Caco-2 (cell line): Measurements from ENCODE around the gene MRTFA. TPM values are rescaled to one million over a fixed set of nuclear protein-coding genes. Genes with fewer than 3 reads are reported as not detected.

Source experiments
- BruUV-seq: library from RNA; stranded (reverse); fragments of 400-500 nt; replicated peaks from 2 replicates; lab custom pipeline; 2021; lab: Mats Ljungman, UMichigan
- CTCF ChIA-PET: fragments of 300-600 bp; sonication (Branson Sonifier 250); formaldehyde crosslinking; loops from one replicate; lab custom pipeline; 2022; ENCODE audit warnings: antibody characterized with exemption; lab: Charles Lee
- POLR2A ChIA-PET: fragments of 300-600 bp; sonication (Branson Sonifier 250); formaldehyde crosslinking; loops from one replicate; lab custom pipeline; 2022; ENCODE audit warnings: antibody characterized with exemption; lab: Charles Lee
- DNase-seq, 2 experiments: peaks; one replicate each; pipeline versions ENCODE4 v3.0.0 to v3.0.0-alpha.2; 2020 to 2022
- H3K27me3 ChIP-seq: replicated peaks from 2 replicates; pipeline ENCODE4 v1.6.0; 2011; ENCODE audit warnings: low read length; ENCODE audit not compliant: control insufficient read depth, insufficient read depth
- H3K36me3 ChIP-seq: 2 replicates; pipeline ENCODE4 v1.5.1; 2011; ENCODE audit warnings: low read length; ENCODE audit not compliant: control insufficient read depth, insufficient read depth
- H3K4me1 ChIP-seq: fragments of 250-450 bp; sonication (Bioruptor Pico); 2 replicates; pipeline ENCODE4 v1.5.1; 2020; ENCODE audit warnings: mild to moderate bottlenecking
- H3K4me3 ChIP-seq: 2 replicates; pipeline ENCODE4 v1.5.1; 2011; ENCODE audit warnings: low read depth, mild to moderate bottlenecking, control low read depth, low read length
- H3K9me3 ChIP-seq: fragments of 250-450 bp; sonication (Bioruptor Pico); 2 replicates; pipeline ENCODE4 v1.5.1; 2020; ENCODE audit warnings: mild to moderate bottlenecking, moderate library complexity
- H3K27ac Mint-ChIP-seq: one replicate; pipeline ENCODE4 v1.8.0; 2022; ENCODE audit warnings: mixed read lengths; ENCODE audit not compliant: unreplicated experiment
- H3K27me3 Mint-ChIP-seq: one replicate; pipeline ENCODE4 v1.8.0; 2022; ENCODE audit warnings: mixed read lengths; ENCODE audit not compliant: insufficient read depth, unreplicated experiment
- H3K36me3 Mint-ChIP-seq: one replicate; pipeline ENCODE4 v1.8.0; 2022; ENCODE audit warnings: mild to moderate bottlenecking, mixed read lengths; ENCODE audit not compliant: insufficient read depth, unreplicated experiment
- H3K4me1 Mint-ChIP-seq: one replicate; pipeline ENCODE4 v1.8.0; 2022; ENCODE audit warnings: low read depth, mixed read lengths; ENCODE audit not compliant: unreplicated experiment
- H3K4me3 Mint-ChIP-seq: one replicate; pipeline ENCODE4 v1.8.0; 2022; ENCODE audit warnings: mild to moderate bottlenecking, moderate library complexity, mixed read lengths; ENCODE audit not compliant: unreplicated experiment
- H3K9me3 Mint-ChIP-seq: one replicate; pipeline ENCODE4 v1.8.0; 2022; ENCODE audit warnings: mixed read lengths; ENCODE audit not compliant: unreplicated experiment
- intact Hi-C: fragments of 100-400 bp; cut with micrococcal nuclease; formaldehyde crosslinking; loops from one replicate; pipeline ENCODE4 v1.10.0; 2022; ENCODE audit not compliant: unreplicated experiment
- total RNA-seq: library from RNA; stranded (reverse); gene quantifications from 2 replicates; pipeline ENCODE4 v1.2.3, GENCODE V29; 2022
- TF ChIP-seq, protein P1 (sequence below), 2 experiments: fragments of 200-600 bp in 1 of 2; IDR thresholded peaks; 1 replicate in 1 of 2; 2 replicates in 1 of 2; pipeline versions ENCODE4 v1.5.1 to v1.8.0; 2011 to 2022; ENCODE audit warnings: antibody characterized with exemption in 1 of 2, control low read depth in 1 of 2, inconsistent platforms in 1 of 2, low read depth in 1 of 2, low read length in 1 of 2, mild to moderate bottlenecking in 1 of 2, moderate library complexity in 1 of 2; ENCODE audit not compliant: insufficient read depth in 1 of 2, severe bottlenecking in 1 of 2, unreplicated experiment in 1 of 2

MRTFA gene
- total RNA-seq, 1 experiment from 2014 or later = 38.7 TPM

DNA sequence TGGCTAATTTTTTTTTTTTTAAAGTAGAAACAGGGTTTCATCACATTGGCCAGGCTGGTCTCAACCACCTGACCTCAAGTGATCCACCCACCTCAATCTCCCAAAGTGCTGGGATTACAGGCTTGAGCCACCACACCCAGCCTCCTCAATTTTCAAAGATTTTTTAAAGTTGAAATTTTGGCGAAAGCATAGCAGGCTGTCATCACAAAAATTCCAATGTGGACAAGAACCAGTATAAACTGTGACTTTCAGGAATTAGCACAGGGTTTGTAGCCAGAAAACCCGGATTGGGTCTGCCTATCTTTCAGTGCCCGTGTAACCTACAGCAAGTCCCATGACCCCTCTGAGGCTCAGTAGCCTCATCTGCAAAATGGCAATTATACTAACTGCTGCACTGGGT lies 185.9 kb downstream of the MRTFA start:
- Histone ChIP-seq H3K4me3 (no peak overlapping the region), H3K9me3 (no peaks in the 10 kb centered on the region), H3K27me3 (no peaks in the 10 kb centered on the region), H3K4me1 (no peaks in the 10 kb centered on the region), H3K36me3 (no peaks in the 10 kb centered on the region)
- no peaks in the 10 kb centered on the region for H3K27me3 Mint-ChIP-seq
- TF ChIP-seq, protein P1, sequence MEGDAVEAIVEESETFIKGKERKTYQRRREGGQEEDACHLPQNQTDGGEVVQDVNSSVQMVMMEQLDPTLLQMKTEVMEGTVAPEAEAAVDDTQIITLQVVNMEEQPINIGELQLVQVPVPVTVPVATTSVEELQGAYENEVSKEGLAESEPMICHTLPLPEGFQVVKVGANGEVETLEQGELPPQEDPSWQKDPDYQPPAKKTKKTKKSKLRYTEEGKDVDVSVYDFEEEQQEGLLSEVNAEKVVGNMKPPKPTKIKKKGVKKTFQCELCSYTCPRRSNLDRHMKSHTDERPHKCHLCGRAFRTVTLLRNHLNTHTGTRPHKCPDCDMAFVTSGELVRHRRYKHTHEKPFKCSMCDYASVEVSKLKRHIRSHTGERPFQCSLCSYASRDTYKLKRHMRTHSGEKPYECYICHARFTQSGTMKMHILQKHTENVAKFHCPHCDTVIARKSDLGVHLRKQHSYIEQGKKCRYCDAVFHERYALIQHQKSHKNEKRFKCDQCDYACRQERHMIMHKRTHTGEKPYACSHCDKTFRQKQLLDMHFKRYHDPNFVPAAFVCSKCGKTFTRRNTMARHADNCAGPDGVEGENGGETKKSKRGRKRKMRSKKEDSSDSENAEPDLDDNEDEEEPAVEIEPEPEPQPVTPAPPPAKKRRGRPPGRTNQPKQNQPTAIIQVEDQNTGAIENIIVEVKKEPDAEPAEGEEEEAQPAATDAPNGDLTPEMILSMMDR (IDR thresholded peaks at IDR 0.05; ENCODE audit: insufficient read depth in 1 of 2, low read depth in 1 of 2, low read length in 1 of 2, severe bottlenecking in 1 of 2, unreplicated experiment in 1 of 2) = no peak
- no peak overlapping the region for H3K27ac Mint-ChIP-seq
- H3K36me3 Mint-ChIP-seq = peaks cover 8% of the 10 kb centered on the region
- no peaks in the 10 kb centered on the region for H3K9me3 Mint-ChIP-seq
- H3K4me3 Mint-ChIP-seq = no peak overlapping the region
- BruUV-seq = no TSS peak
- no peak for DNase-seq
- intact Hi-C loops = no loop called here
- no peaks in the 10 kb centered on the region for H3K4me1 Mint-ChIP-seq
- POLR2A ChIA-PET = no interaction called here
- CTCF ChIA-PET = interaction anchor here (0.6 kb wide), 1 partner anchor 147 kb away, joined by 3 read pairs; no protein-coding TSS in a partner anchor

- Mint-ChIP-seq H3K9me3 (peaks cover 8% of the 10 kb centered on the region), H3K4me1 (no peaks in the 10 kb centered on the region), H3K4me3 (no peak overlapping the region), H3K27ac (no peak overlapping the region), H3K36me3 (peaks cover 14% of the 10 kb centered on the region), H3K27me3 (no peaks in the 10 kb centered on the region)
- BruUV-seq = no TSS peak
- ChIA-PET CTCF (no interaction called here), POLR2A (no interaction called here)
- no peak for DNase-seq
- no peaks in the 10 kb centered on the region for H3K27me3 ChIP-seq
- H3K9me3 ChIP-seq = 0 out of 2 replicates have a peak, but pooled peaks cover 3% of the 10 kb centered on the region
- intact Hi-C loops = no loop called here
- no peaks in the 10 kb centered on the region for H3K36me3 ChIP-seq
- no peak overlapping the region for H3K4me3 ChIP-seq
- no peaks in the 10 kb centered on the region for H3K4me1 ChIP-seq
- TF ChIP-seq, protein P1 (IDR thresholded peaks at IDR 0.05; ENCODE audit: insufficient read depth in 1 of 2, low read depth in 1 of 2, low read length in 1 of 2, severe bottlenecking in 1 of 2, unreplicated experiment in 1 of 2) = no peak
Observed at GRCh38 chr22:40449676-40450035, 186.9 kb downstream of the MRTFA start.

- no peaks in the 10 kb centered on the region for H3K4me1 Mint-ChIP-seq
- CTCF ChIA-PET = no interaction called here
Observed at GRCh38 chr22:40446203-40446602, 190.3 kb downstream of the MRTFA start.

More at GRCh38 chr22:40446203-40446602, 190.3 kb downstream of the MRTFA start:
- Mint-ChIP-seq H3K27ac (peak overlapping the region; percentile 10), H3K36me3 (peaks cover 11% of the 10 kb centered on the region), H3K9me3 (peaks cover 20% of the 10 kb centered on the region), H3K27me3 (no peaks in the 10 kb centered on the region), H3K4me3 (no peak overlapping the region)
- Histone ChIP-seq H3K36me3 (no peaks in the 10 kb centered on the region), H3K4me1 (no peaks in the 10 kb centered on the region), H3K27me3 (no peaks in the 10 kb centered on the region), H3K4me3 (no peak overlapping the region), H3K9me3 (0 out of 2 replicates have a peak, but pooled peaks cover 3% of the 10 kb centered on the region)
- POLR2A ChIA-PET = no interaction called here
- intact Hi-C loops = no loop called here
- TF ChIP-seq, protein P1 (IDR thresholded peaks at IDR 0.05; ENCODE audit: insufficient read depth in 1 of 2, low read depth in 1 of 2, low read length in 1 of 2, severe bottlenecking in 1 of 2, unreplicated experiment in 1 of 2) = no peak
- no peak for DNase-seq
- no TSS peak for BruUV-seq
